NCI-H1930 (cell line): ENCODE measurements around the gene PSMB1.

Experiments
- DNase-seq, 2 experiments: peaks; one replicate each; lab custom pipeline; 2025; lab: John Stamatoyannopoulos, UW

PSMB1 gene

DNA sequence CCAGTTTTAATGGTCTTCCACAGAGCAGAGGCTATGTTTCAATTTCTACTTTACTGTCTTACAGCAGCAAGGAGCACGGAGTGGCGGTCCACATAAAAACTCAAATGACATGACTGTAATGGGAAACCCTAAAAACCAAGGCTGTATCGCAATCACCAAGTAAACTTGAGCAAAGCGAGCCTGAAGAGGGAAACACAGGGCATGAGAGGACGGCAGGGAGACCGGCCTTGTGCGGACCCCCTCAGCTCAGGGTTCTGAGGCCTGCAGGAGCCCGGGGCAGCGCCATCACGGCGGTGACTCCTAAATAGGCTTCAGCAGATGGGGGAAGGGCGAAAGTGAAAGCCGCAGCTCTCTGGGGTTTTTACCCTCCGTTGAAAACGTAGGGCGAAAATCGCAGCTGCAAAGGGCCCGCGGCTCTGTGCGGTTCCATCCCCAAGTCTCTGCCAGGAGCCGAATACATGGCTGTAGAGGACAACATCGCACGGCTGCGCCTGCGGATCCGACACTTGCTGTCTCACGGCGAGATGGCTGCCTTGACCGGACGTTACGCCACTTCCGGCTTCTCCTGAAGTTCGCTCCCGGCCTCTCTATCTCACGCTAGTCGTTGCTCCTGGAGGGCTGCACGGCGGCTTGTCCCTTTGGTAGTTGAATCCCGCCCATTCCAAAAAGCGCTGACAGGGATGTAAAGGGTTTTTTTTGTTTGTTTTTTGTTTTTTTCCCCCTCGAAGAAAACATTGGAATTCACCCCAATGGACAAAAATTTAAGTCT, at the start of gene PSMB1:
PSMB1 (minus strand) TSS at position 543 of the 769 bp plus-strand sequence; CDS start at position 478, 65 bp downstream.
- peak; percentile 75 to 83 for DNase-seq

DNA sequence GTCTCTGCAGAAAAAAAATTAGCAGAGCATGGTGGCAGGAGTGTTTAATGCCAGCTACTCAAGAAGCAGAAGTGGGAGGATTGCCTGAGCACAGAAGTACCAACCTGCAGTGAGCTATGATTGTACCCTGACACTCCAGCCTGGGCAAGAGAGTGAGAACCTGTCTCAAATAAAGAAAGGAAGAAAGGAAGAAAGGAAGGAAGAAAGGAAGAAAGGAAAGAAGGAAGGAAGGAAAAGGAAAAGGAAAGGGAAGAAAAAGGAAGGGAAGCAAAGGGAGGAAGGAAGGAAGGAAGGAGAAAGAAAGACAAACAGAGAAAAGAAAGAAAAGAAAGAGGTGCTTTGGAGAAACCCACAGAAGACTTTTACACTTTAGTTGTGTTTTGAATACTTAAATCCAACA, 44.2 kb upstream of the PSMB1 start:
- DNase-seq, result no peak

GRCh38 chr6:170596426-170596825, 43.3 kb upstream of the PSMB1 start:
- DNase-seq, result no peak

- no peak for DNase-seq
Observed at GRCh38 chr6:170590725-170591124, 37.6 kb upstream of the PSMB1 start.

- no peak for DNase-seq
Observed at GRCh38 chr6:170584954-170585498, 31.9 kb upstream of the PSMB1 start.

DNA sequence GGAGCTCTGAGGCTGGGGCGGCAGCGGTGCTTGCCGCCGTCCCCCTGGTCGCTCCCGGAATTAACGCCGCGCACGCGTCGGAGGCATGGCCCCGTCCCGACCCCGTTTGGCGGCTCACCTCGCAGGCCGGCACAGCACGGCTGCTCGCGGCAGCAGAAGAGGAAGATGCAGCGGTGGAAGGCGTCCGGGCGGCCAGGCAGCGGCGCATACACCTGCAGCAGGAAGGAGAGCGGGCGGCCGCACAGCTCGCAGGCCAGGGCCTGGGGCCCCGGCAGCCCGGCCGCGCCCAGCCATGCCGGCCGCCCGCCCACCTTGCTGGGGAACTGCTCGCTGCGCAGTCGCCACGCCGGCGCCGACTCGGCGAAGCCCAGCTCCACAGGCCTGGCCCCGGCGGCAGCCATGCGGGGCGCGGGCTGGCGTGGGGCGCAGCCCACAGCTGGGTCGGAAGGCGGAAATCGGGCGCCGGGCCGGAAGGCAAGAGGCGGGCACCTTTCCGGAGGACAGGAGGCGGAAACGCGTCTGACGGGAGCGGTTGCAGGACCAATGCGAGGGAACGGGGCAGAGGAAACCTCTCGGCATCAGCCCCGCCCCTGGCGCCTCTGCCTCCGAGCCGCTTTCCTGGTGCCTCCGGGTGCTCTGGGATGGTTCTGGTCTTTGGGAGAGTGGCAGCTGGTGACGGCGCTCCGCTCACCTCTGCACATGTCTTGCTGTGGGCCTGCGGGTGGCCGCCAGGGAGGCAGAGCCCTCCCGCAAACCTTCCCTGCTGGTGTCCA, 31.3 kb upstream of the PSMB1 start, which contains the start of gene PDCD2:
PDCD2 (minus strand) TSS at position 457 of the 773 bp plus-strand sequence; CDS start at position 401, 56 bp downstream.
- peak; percentile 50 to 75 for DNase-seq

GRCh38 chr6:170583756-170584180, 30.7 kb upstream of the PSMB1 start:
- DNase-seq, result no peak

- DNase-seq, result no peak
Observed at GRCh38 chr6:170578909-170579308, 25.8 kb upstream of the PSMB1 start.

GRCh38 chr6:170575250-170575649, 22.1 kb upstream of the PSMB1 start:
- DNase-seq, result no peak

DNA sequence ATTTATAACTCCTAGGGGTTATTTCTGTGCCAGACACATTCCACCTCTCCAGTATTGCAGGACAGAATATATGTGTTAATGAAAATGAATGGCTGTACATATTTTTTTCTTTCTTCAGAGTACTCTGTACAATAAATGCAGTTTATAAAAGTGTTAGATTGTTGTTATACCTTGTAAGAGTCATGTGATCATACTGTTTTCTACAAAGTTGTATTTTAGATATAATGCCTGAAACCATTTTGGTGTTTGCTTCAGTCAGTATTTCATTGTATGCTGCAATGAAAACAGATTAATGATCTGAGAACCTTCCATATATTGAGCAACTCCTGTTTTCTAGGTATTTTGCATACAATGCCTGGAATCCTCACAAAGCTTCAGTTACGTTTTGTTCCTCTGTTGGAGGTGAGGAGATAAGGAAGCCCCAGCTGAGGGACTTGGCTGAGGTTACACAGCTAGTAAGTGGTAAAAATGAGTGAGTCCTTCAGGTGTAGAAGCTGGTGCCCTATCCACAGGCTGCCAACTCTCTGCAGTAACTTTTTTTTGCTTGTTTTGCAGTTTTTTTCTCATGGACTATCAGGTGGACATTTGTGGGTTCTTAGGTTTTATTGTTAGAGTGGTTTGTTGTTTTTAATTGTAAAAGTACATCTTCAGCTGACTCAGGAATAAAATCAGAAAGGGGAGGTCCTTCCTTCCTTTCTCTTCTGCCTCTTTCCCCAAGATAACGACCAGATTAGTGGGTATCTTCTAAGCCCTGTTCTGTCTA, 19.8 kb upstream of the PSMB1 start:
- no peak for DNase-seq

GRCh38 chr6:170564936-170565530, 11.9 kb upstream of the PSMB1 start:
- DNase-seq, result no peak

GRCh38 chr6:170561555-170561954, 8.4 kb upstream of the PSMB1 start:
- DNase-seq, result no peak

GRCh38 chr6:170555305-170555704, 2.2 kb upstream of the PSMB1 start:
- DNase-seq, result no peak

- no peak for DNase-seq
Observed at GRCh38 chr6:170554796-170555137, 1.7 kb upstream of the PSMB1 start.

DNA sequence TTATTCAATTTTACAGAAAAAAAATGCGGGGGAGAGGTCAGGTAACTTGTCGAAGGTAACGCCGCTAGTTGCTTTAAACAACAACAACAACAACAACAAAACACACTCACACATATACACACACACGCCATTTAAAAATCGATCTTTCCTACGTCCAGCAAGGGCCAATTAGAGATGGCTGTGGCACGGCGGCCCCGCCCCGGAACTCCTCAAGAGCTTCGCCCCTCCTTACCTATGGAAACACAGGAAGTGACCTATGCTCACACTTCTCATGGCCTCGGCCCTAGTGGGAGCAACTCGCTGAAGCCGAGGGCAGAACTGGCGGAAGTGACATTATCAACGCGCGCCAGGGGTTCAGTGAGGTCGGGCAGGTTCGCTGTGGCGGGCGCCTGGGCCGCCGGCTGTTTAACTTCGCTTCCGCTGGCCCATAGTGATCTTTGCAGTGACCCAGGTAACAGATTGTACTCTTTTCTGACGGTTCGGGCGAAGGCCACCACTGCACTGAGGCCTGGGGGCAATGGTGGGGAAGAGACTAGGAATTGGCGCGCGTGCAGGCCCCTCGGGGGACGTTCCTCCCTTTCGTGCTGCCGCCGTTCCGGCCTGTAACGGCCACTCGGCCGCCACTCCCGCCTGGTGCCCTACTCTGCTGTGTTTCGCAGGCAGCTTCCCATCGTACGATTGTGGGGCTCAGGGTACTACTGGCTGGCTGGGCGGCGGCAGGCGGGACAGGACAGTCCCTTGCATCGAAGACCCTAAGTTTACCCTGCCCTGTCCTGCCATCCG, 1.1 kb upstream of the PSMB1 start, which contains the start of gene TBP:
TBP (plus strand) TSS at position 357 of the 783 bp plus-strand sequence. CDS start 2,661 bp downstream, outside the sequence.
- DNase-seq, result peak; percentile 84 to 90

DNA sequence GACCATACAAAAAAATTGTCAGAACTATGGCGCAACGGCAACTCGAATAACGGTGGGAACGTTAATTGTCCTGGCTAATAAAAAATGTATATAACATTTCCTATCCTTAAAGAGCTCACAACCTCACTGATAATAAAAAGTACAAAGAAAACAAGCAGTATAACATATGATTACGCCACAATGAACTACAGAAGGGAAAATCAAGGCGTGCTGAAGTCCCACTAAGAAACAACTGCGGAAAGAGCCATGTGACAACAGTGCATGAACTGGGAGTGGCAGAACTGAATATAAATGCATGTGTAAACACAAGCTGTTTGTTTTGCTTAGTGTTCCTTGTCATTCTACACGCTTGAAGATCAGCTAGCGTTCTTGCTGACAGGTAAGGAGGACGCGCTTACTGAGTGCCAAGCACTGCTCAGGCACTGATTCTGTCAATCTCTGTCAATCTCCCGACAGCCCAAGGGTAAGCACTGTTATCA, 466 bp upstream of the PSMB1 start:
- DNase-seq, result peak in 1 of 2 experiments; percentile 62

GRCh38 chr6:170545405-170545804, 7.7 kb downstream of the PSMB1 start:
- no peak for DNase-seq

DNA sequence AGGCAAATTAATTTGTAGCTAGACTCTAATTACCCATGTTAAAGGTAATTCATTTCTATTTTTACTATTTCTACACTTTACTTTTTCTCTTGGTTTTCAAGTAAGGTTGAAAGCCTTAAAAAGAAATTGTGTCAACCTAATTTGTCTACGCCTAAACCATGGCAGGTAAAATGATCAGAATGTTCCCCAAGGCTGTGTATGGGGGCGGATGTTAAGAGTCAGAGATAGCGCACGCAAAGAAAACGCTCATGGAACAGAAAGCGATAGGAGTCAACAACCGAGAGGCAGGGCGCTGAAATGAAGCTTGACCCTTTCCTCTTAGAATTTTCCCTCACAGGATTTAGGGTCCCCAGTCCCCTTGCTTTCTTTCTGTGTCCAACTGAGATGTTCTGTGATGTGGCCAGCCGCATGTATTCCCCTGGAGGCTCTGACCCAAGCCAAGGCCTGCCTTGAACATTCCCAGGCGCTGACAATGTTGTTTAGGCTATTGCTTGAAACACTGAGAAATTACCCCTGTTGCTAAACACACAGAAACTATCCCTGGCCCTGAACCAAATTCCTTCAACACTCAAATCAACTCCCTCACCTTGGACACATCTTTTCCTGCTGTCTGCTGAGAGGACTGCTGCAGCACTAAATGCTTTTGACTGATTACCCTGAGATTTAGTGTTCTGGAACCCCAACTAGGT, 10.9 kb downstream of the PSMB1 start:
- DNase-seq, result no peak

DNA sequence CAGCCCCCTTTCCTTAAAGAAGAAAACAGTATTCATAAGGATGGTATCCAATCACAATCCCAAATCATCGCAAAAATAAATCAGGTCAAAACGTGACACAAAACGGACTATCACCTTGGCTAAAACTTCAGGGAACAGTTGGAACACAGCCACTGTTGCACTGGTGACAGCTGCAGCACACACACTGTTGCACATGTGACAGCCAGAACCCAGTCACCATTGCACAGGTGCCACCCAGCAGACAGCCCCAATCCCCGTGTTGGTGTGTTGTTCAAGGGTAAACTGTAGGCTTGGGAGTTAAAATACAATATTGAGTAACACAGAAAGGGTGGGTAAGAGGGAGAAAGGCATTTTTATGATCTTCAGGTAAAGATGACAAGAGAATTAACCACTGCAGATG, 15.8 kb downstream of the PSMB1 start:
- DNase-seq, result no peak

DNA sequence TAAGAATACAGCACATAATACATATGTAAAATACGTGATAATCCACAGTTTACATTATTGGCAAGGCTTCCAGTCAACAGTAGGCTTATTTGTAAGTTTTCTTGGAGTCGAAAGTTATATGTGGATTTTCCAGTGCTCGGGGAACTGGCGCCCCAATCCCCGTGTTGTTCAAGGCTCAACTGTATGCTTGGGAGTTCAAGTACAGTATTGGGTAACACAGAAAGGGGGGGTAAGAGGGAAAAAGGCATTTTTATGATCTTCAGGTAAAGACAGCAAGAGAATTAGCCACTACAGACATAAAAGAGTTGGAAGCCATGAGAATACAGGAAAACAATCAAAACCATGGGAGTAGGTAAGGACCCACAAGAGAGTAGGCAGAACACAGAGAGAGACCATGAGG, 16.4 kb downstream of the PSMB1 start:
- DNase-seq, result no peak
